Osteoblast (primary cell): Measurements from ENCODE around the gene USP12. TPM values are rescaled to one million over a fixed set of nuclear protein-coding genes. Genes with fewer than 3 reads are reported as not detected.
"Not testable (repeated sequence)": the region's sequence is repeated elsewhere in the genome, so short reads cannot be mapped to it uniquely, and the experiment has no call there.

Source experiments
- DNase-seq: peaks from one replicate; pipeline ENCODE4 v3.0.0; 2011; ENCODE audit warnings: low spot score, mixed read lengths; ENCODE audit not compliant: insufficient read length; ENCODE audit errors: missing footprints
- H2AFZ ChIP-seq: 2 replicates; pipeline ENCODE4 v1.6.0; 2011; ENCODE audit warnings: mild to moderate bottlenecking, low read length
- H3K27ac ChIP-seq: 2 replicates; pipeline ENCODE4 v1.5.1; 2011; ENCODE audit warnings: mild to moderate bottlenecking, low read depth, low read length, moderate library complexity
- H3K27me3 ChIP-seq: 2 replicates; pipeline ENCODE4 v1.6.0; 2012; ENCODE audit warnings: mild to moderate bottlenecking, control low read depth, inconsistent platforms, low read length, moderate library complexity; ENCODE audit not compliant: insufficient read depth
- H3K36me3 ChIP-seq: 2 replicates; pipeline ENCODE4 v1.5.1; 2011; ENCODE audit warnings: mild to moderate bottlenecking, low read length, control low read depth, moderate library complexity; ENCODE audit not compliant: insufficient read depth
- H3K4me1 ChIP-seq: 2 replicates; pipeline ENCODE4 v1.5.1; 2011; ENCODE audit warnings: mild to moderate bottlenecking, low read length, control low read depth, moderate library complexity; ENCODE audit not compliant: insufficient read depth
- H3K4me2 ChIP-seq: 2 replicates; pipeline ENCODE4 v1.6.0; 2011; ENCODE audit warnings: mild to moderate bottlenecking, low read length; ENCODE audit not compliant: insufficient read depth
- H3K4me3 ChIP-seq: fragments of 200-600 bp; sonication (generic); 3 replicates; pipeline ENCODE4 v1.5.1; 2012; ENCODE audit warnings: mild to moderate bottlenecking, low read length, inconsistent platforms; ENCODE audit not compliant: insufficient read depth
- H3K79me2 ChIP-seq: 2 replicates; pipeline ENCODE4 v1.6.0; 2012; ENCODE audit warnings: mild to moderate bottlenecking, low read length, control low read depth, inconsistent platforms; ENCODE audit not compliant: insufficient read depth
- H3K9me3 ChIP-seq: 2 replicates; pipeline ENCODE4 v1.5.1; 2011; ENCODE audit warnings: low read depth, low read length, control low read depth
- H4K20me1 ChIP-seq: 2 replicates; pipeline ENCODE4 v1.6.0; 2012; ENCODE audit warnings: mild to moderate bottlenecking, low read length, control low read depth; ENCODE audit not compliant: insufficient read depth
- CTCF ChIP-seq: IDR thresholded peaks from 2 replicates; pipeline ENCODE4 v1.5.1; 2011; ENCODE audit warnings: mild to moderate bottlenecking, low read depth, low read length, moderate library complexity; ENCODE audit errors: extremely low read depth
- total RNA-seq: library from RNA; depleted of rRNA; stranded (reverse); fragments of >200 nt; gene quantifications from 2 replicates; pipeline ENCODE4 v1.2.3, GENCODE V29; 2012

USP12 gene
- total RNA-seq, 1 donor: 24.6 TPM

GRCh38 chr13:27073186-27073585, 98.4 kb downstream of the USP12 start:
- Histone ChIP-seq H3K27me3 (no peaks in the 10 kb centered on the region), H3K27ac (no peak overlapping the region), H3K36me3 (peaks cover 33% of the 10 kb centered on the region), H3K9me3 (no peaks in the 10 kb centered on the region), H3K4me2 (no peak overlapping the region), H3K4me1 (peaks cover 10% of the 10 kb centered on the region), H3K4me3 (no peak overlapping the region), H4K20me1 (no peaks in the 10 kb centered on the region), H2AFZ (no peak overlapping the region), H3K79me2 (peaks cover 3% of the 10 kb centered on the region)
- DNase-seq: no peak
- TF ChIP-seq CTCF: no peak

GRCh38 chr13:27066123-27066522, 105.5 kb downstream of the USP12 start:
- H3K4me1 ChIP-seq, H2AFZ ChIP-seq, H3K27me3 ChIP-seq, H3K4me2 ChIP-seq, H3K4me3 ChIP-seq, H4K20me1 ChIP-seq, H3K79me2 ChIP-seq, H3K27ac ChIP-seq, H3K9me3 ChIP-seq, DNase-seq: not testable (repeated sequence)
- H3K36me3 ChIP-seq: peaks cover 16% of the 10 kb centered on the region

GRCh38 chr13:27065582-27065981, 106.0 kb downstream of the USP12 start:
- Histone ChIP-seq H3K4me3 (no peak overlapping the region), H3K4me2 (no peak overlapping the region)
- no peak for DNase-seq

GRCh38 chr13:27064252-27064995, 107.2 kb downstream of the USP12 start:
- H3K36me3 ChIP-seq: peaks cover 8% of the 10 kb centered on the region
- DNase-seq: no peak
- no peak overlapping the region for H2AFZ ChIP-seq
- H3K79me2 ChIP-seq: no peaks in the 10 kb centered on the region
- H4K20me1 ChIP-seq: no peaks in the 10 kb centered on the region
- H3K27ac ChIP-seq: no peak overlapping the region
- no peak overlapping the region for H3K4me3 ChIP-seq
- TF ChIP-seq CTCF: no peak
- no peaks in the 10 kb centered on the region for H3K27me3 ChIP-seq
- H3K4me2 ChIP-seq: no peak overlapping the region
- no peaks in the 10 kb centered on the region for H3K9me3 ChIP-seq
- no peaks in the 10 kb centered on the region for H3K4me1 ChIP-seq

More at GRCh38 chr13:27065582-27065981, 106.0 kb downstream of the USP12 start:
- H3K4me1 ChIP-seq: no peaks in the 10 kb centered on the region
- H3K27ac ChIP-seq: no peak overlapping the region
- TF ChIP-seq CTCF: no peak
- H4K20me1 ChIP-seq: no peaks in the 10 kb centered on the region
- H3K27me3 ChIP-seq: no peaks in the 10 kb centered on the region
- H3K36me3 ChIP-seq: peaks cover 16% of the 10 kb centered on the region
- no peaks in the 10 kb centered on the region for H3K79me2 ChIP-seq
- no peaks in the 10 kb centered on the region for H3K9me3 ChIP-seq
- H2AFZ ChIP-seq: no peak overlapping the region
